ENCODE data around the gene RPL35. TPM values are rescaled to one million over a fixed set of nuclear protein-coding genes. Genes with fewer than 3 reads are reported as not detected.
"Not testable (repeated sequence)": the region's sequence is repeated elsewhere in the genome, so short reads cannot be mapped to it uniquely, and the experiment has no call there.

Gene RPL35
- total RNA-seq, 1 experiment from 2014 or later: 2,661 TPM

GRCh38 chr9:124853605-124854143 is 8.1 kb downstream of the RPL35 start:
- DNase-seq (ENCODE audit: extremely low read depth, low read depth): no peak

- DNase-seq (ENCODE audit: extremely low read depth, low read depth): peak; percentile 81
Observed at GRCh38 chr9:124852829-124853531, 8.8 kb downstream of the RPL35 start, which contains the start of gene WDR38. Gene WDR38, plus strand, starts transcription at chr9:124853460. Its CDS starts 72 bp downstream, at chr9:124853532.

GRCh38 chr9:124852121-124852828 is 9.5 kb downstream of the RPL35 start:
- DNase-seq (ENCODE audit: extremely low read depth, low read depth): no peak

DNA sequence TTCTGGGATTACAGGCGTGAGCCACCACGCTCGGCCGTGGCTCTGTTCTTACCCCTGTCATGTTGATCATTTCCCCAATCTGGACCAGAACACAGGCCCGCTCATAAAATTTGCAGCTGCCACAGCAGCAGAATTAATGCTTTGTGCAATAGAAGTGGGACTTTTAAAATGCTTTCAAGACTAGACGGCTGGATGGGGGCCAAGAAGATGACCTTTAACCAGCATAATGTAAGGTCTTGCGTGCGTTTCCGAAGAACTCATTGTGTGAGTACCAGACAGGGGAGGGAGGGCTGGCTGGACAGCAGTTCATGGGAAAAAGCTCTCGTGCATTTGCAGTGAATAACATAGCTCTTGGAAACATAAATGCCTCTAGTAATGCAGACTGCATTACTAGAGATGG is 12.0 kb downstream of the RPL35 start:
- DNase-seq (ENCODE audit: extremely low read depth, low read depth): peak; percentile 65

- no peak for DNase-seq (ENCODE audit: extremely low read depth, low read depth)
Observed at GRCh38 chr9:124846969-124847368, 14.8 kb downstream of the RPL35 start.

- not testable (repeated sequence) for DNase-seq (ENCODE audit: extremely low read depth, low read depth)
Observed at GRCh38 chr9:124846467-124846866, 15.3 kb downstream of the RPL35 start.

- no peak for DNase-seq (ENCODE audit: extremely low read depth, low read depth)
Observed at GRCh38 chr9:124844291-124844690, 17.5 kb downstream of the RPL35 start.

GRCh38 chr9:124843456-124844034 is 18.2 kb downstream of the RPL35 start:
- DNase-seq (ENCODE audit: extremely low read depth, low read depth): no peak

GRCh38 chr9:124841075-124841821 is 20.5 kb downstream of the RPL35 start:
- DNase-seq (ENCODE audit: extremely low read depth, low read depth): no peak

DNA sequence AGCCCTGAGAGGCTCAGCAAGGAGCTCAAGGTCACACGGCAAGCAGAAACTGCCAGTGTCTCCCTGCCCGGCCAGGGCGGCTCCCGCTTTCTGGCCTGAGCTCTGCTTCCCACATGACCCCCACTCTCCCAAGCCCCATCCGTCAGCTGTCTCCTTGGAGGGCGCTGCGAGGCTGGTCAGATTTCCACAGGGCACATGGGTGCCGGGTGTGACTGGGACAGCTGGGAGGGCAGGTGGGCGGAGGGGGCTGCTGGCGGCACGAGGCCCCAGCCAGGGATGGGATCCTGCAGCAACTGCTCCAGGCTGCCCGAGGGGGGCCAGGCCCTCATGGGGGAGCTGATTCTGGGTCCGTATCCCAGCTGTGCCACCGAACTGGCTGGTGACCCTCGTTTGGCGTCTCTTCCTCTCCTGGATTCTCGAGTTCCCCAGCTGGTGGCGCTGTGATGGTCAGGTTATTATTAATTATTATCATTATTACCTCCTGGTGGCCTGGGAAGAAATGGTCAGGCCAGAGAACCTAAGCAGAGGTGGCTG is 21.4 kb downstream of the RPL35 start:
- DNase-seq (ENCODE audit: extremely low read depth, low read depth): no peak

DNA sequence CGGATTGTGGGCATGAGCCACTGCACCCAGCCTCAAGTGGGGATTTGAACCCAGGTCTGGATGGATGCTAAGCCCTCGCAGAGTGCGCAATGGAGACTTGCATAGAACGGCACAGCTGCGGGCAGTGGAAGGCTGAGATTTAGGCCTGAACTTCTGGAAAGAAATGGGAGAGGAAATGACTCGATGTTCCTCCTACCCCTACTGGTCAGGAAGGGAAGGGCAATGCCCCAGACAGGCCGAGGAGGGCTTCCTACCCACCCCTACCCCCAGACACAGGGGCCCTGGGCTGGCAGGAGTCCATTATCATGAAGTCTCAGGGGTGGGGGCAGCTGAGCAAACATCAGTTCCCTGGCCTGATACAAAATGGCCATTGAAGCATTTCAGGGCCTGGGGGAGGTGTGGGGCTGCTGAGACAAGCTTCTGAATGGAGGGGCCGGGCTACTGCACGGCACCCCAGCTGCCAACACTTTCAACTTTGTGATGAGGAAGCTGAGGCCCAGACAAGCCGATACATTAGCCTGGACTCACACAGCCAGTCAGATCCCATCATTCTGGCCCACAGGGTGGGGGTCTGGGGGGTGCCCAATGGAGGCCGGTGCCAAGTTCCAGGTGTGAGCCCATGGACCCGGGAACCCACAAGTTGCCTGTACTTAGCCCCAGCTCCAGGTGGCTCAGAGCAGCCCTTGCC is 22.0 kb downstream of the RPL35 start:
- no peak for DNase-seq (ENCODE audit: extremely low read depth, low read depth)

GRCh38 chr9:124838567-124839275 is 23.0 kb downstream of the RPL35 start:
- not testable (repeated sequence) for DNase-seq (ENCODE audit: extremely low read depth, low read depth)

DNA sequence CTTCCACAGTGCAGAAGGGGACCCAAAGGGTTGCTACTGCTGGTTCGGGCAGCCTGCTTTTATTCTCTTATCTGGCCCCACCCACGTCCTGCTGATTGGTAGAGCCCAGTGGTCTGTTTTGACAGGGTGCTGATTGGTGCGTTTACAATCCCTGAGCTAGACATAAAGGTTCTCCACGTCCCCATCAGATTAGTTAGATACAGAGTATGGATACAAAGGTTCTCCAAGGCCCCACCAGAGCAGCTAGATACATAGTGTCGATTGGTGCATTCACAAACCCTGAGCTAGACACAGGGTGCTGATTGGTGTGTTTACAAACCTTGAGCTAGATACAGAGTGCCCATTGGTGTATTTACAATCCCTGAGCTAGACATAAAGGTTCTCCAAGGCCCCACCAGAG is 23.6 kb downstream of the RPL35 start:
- DNase-seq (ENCODE audit: extremely low read depth, low read depth): not testable (repeated sequence)

DNA sequence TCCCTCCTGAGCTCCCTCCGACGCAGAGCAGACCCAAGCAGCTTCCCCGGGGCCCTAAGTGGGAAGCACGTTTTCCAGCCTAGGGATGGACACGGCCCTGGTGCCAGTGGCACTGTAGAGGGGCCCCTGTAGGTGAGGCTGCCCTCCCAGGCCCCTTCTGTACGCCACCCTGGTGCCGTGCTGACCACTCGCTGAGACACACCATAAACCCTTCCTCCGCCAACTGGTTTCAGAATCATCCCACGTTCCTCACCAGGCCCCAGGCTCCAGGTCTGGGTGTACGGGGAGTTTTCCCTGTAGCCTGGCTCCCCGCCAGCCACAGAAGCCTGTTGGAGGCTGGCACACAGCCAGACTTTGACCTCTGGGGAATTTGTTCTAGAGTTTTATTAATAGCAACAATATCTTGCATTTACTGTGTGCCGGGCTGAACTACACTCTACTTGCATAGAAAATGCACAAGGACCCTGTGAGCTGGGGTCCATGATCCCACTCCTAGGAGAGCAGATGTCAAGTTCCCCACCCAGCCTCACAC is 26.7 kb downstream of the RPL35 start:
- DNase-seq (ENCODE audit: extremely low read depth, low read depth): peak; percentile 75

GRCh38 chr9:124834591-124834990 is 27.2 kb downstream of the RPL35 start:
- peak; percentile 80 for DNase-seq (ENCODE audit: extremely low read depth, low read depth)

GRCh38 chr9:124831642-124832364 is 30.0 kb downstream of the RPL35 start:
- no peak for DNase-seq (ENCODE audit: extremely low read depth, low read depth)

GRCh38 chr9:124830593-124830992 is 31.2 kb downstream of the RPL35 start:
- no peak for DNase-seq (ENCODE audit: extremely low read depth, low read depth)

DNA sequence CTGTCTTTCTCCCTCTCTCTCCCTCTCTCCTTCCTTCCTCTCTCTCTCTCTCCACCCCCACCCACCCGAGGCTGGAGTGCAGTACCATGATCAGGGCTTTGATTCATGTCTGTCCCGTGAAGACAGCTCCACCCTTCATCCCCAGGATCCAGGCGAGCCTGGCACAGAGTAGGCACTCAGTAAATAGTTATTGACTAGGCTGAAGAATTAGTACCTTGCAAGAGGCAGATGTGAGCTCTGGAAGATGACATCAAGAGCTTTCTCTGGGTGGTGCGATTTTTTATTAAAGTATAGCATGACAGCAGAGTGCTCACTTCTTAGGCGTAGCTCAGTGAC is 32.5 kb downstream of the RPL35 start:
- peak; percentile 89 for DNase-seq (ENCODE audit: extremely low read depth, low read depth)

Data from NCI-H460 (cell line).